Trophoblast cell (in vitro differentiated cells and primary cell): ENCODE measurements around the gene F10.
"Not testable (repeated sequence)": the region's sequence is repeated elsewhere in the genome, so short reads cannot be mapped to it uniquely, and the experiment has no call there.

Experiments used
- DNase-seq, 2 donors: peaks; one replicate each; pipeline ENCODE4 v3.0.0-alpha.2; 2016
- H2AFZ ChIP-seq: 2 replicates; pipeline ENCODE4 v1.6.1; 2013; ENCODE audit warnings: low read length, moderate library complexity, mild to moderate bottlenecking; ENCODE audit not compliant: insufficient read depth, poor library complexity
- H2AK5ac ChIP-seq: 2 replicates; pipeline ENCODE4 v1.6.1; 2013; ENCODE audit warnings: mild to moderate bottlenecking, low read length
- H2BK120ac ChIP-seq: 2 replicates; pipeline ENCODE4 v1.6.1; 2013; ENCODE audit warnings: low read length, mild to moderate bottlenecking, moderate library complexity; ENCODE audit not compliant: insufficient read depth, poor library complexity
- H2BK12ac ChIP-seq: 2 replicates; pipeline ENCODE4 v1.6.1; 2013; ENCODE audit warnings: mild to moderate bottlenecking, low read length, moderate library complexity
- H2BK5ac ChIP-seq: 2 replicates; pipeline ENCODE4 v1.6.1; 2013; ENCODE audit warnings: low read length, low read depth, moderate library complexity, mild to moderate bottlenecking; ENCODE audit not compliant: poor library complexity
- H3K14ac ChIP-seq: 2 replicates; pipeline ENCODE4 v1.6.1; 2013; ENCODE audit warnings: mild to moderate bottlenecking, low read length
- H3K18ac ChIP-seq: 2 replicates; pipeline ENCODE4 v1.6.1; 2013; ENCODE audit warnings: mild to moderate bottlenecking, low read length
- H3K23ac ChIP-seq: 2 replicates; pipeline ENCODE4 v1.6.1; 2013; ENCODE audit warnings: low read length
- H3K27ac ChIP-seq: 2 replicates; pipeline ENCODE4 v1.5.1; 2013; ENCODE audit warnings: low read depth, mild to moderate bottlenecking, inconsistent platforms, low read length, moderate library complexity
- H3K27me3 ChIP-seq: 2 replicates; pipeline ENCODE4 v1.6.1; 2013; ENCODE audit warnings: inconsistent platforms, mild to moderate bottlenecking, low read length, moderate library complexity; ENCODE audit not compliant: insufficient read depth
- H3K36me3 ChIP-seq, 2 experiments: 1 replicate in 1 of 2; 2 replicates in 1 of 2; pipeline ENCODE4 v1.6.1; 2013; ENCODE audit warnings: low read length in 2 of 2, mild to moderate bottlenecking in 2 of 2, moderate library complexity in 1 of 2; ENCODE audit not compliant: insufficient read depth in 2 of 2, control insufficient read depth in 1 of 2
- H3K4ac ChIP-seq: 2 replicates; pipeline ENCODE4 v1.6.1; 2013; ENCODE audit warnings: low read depth, mild to moderate bottlenecking, low read length, moderate library complexity
- H3K4me1 ChIP-seq, 2 experiments: 1 replicate in 1 of 2; 2 replicates in 1 of 2; pipeline ENCODE4 v1.6.1; 2013; ENCODE audit warnings: low read length in 2 of 2, mild to moderate bottlenecking in 2 of 2, moderate library complexity in 1 of 2; ENCODE audit not compliant: insufficient read depth in 2 of 2, control insufficient read depth in 1 of 2
- H3K4me2 ChIP-seq: 2 replicates; pipeline ENCODE4 v1.6.1; 2013; ENCODE audit warnings: inconsistent platforms, mild to moderate bottlenecking, low read length, moderate library complexity
- H3K4me3 ChIP-seq: 2 replicates; pipeline ENCODE4 v1.5.1; 2013; ENCODE audit warnings: mild to moderate bottlenecking, low read depth, low read length, inconsistent platforms
- H3K79me1 ChIP-seq: one replicate; pipeline ENCODE4 v1.6.1; 2013; ENCODE audit warnings: low read length
- H3K79me2 ChIP-seq: 2 replicates; pipeline ENCODE4 v1.6.1; 2013; ENCODE audit warnings: low read length, mild to moderate bottlenecking; ENCODE audit not compliant: control insufficient read depth, insufficient read depth, poor library complexity
- H3K9ac ChIP-seq: 2 replicates; pipeline ENCODE4 v1.6.1; 2013; ENCODE audit warnings: mild to moderate bottlenecking, low read length
- H3K9me3 ChIP-seq: 2 replicates; pipeline ENCODE4 v1.6.1; 2013; ENCODE audit warnings: low read depth, mild to moderate bottlenecking, control low read depth, inconsistent platforms, low read length; ENCODE audit not compliant: insufficient read depth
- H4K12ac ChIP-seq: 2 replicates; pipeline ENCODE4 v1.6.1; 2013; ENCODE audit warnings: low read depth, mild to moderate bottlenecking, low read length, moderate library complexity
- H4K8ac ChIP-seq: 2 replicates; pipeline ENCODE4 v1.6.1; 2013; ENCODE audit warnings: low read depth, mild to moderate bottlenecking, low read length, moderate library complexity
- H4K91ac ChIP-seq: one replicate; pipeline ENCODE4 v1.6.1; 2013; ENCODE audit warnings: low read depth, mild to moderate bottlenecking, low read length, moderate library complexity
- WGBS: extraction: QIAGEN DNeasy Blood & Tissue Kit; methylation state at CpG from one replicate; pipeline ENCODE4 v1.1.7; 2013; ENCODE audit warnings: missing lambda C conversion rate; ENCODE audit not compliant: insufficient read length, insufficient coverage; ENCODE audit errors: extremely low coverage; 5-methylcytosine and 5-hydroxymethylcytosine counted together

Gene F10

DNA sequence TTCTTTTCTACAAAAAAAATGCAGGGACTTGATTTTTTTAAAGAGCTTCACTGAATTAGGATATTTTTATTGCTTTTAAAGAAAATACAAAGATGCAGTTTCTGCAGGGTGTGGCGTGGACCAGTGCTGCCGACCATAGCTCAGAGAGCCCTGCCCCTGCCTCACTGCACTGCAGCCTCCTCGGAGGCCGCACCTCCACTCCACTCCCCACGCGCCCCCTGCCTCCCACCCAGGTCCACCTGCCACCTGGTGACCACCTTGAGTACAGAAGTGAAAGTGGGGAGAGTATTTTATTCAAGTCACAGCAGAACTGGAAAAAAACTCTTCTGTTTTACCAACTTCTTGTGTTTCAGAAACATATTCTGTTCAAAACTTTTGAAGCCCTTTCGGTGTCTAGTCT is 24.9 kb upstream of the F10 start:
- H3K79me1 ChIP-seq = no peaks in the 10 kb centered on the region
- H3K27me3 ChIP-seq = no peaks in the 10 kb centered on the region
- no peak overlapping the region for H3K14ac ChIP-seq
- no CpG with 5 or more reads among the region's 7 CpGs for WGBS
- no peak overlapping the region for H4K8ac ChIP-seq
- no peak overlapping the region for H3K4me3 ChIP-seq
- H2AK5ac ChIP-seq = no peak overlapping the region
- no peak overlapping the region for H2AFZ ChIP-seq
- no peak overlapping the region for H3K18ac ChIP-seq
- H3K4ac ChIP-seq = no peak overlapping the region
- H2BK120ac ChIP-seq = no peak overlapping the region
- H3K4me1 ChIP-seq = peaks cover 0 to 2% of the 10 kb centered on the region in 2 experiments
- DNase-seq = no peak
- peaks cover 2% of the 10 kb centered on the region for H3K9me3 ChIP-seq
- no peak overlapping the region for H2BK12ac ChIP-seq
- H3K9ac ChIP-seq = no peak overlapping the region
- H3K4me2 ChIP-seq = no peak overlapping the region
- no peak overlapping the region for H3K27ac ChIP-seq
- no peak overlapping the region for H3K23ac ChIP-seq
- no peak overlapping the region for H2BK5ac ChIP-seq
- H4K91ac ChIP-seq = no peak overlapping the region
- no peaks in the 10 kb centered on the region for H3K79me2 ChIP-seq
- H4K12ac ChIP-seq = no peak overlapping the region
- no peaks in the 10 kb centered on the region for H3K36me3 ChIP-seq

DNA sequence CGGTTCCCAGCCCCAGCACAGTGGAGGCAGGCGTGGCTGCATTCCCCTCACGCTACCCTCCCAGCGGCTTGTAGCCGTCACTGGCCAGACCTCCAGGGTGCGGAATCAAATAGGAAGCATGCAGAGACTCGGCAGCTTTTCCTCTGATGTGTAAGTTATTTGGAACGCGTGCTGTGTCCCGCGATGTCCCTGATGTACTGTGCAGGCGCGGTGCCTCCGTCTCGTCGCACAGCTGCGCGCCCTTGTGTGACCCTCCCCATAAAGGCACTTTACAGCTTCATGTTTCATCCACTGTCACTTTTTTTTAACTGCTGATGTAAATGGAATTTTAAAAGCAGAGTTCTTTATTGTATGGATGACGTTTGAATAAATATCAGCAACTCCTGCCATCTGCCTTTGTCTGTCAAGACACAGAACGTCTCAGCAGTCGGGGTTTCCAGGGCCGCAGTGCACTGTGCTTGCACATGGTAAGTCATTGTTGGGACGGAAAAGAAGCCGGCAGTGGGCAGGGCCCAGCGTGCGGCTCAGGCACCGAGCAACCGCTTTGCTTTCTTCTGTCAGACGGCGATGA is 24.4 kb upstream of the F10 start:
- WGBS = no CpG with 5 or more reads among the region's 30 CpGs
- H3K9me3 ChIP-seq = peaks cover 2% of the 10 kb centered on the region

DNA sequence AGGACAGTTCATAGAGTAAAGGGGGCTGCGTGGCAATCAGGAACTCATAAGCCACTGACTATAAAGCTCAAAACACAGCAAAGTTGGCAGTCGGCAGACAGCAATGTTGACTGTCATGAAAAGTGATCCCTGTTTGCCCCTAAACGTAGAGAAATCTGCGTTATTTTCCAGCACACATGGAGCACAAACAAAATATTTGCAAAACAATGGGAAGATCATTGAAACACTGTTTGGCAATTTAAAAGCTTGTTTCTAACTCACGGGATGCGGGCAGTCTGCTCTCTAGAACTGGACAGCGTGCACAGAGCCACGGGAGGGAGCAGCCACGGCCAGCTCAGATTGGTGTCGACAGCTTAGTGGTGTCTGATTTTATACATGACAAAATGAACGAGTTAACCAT is 23.5 kb upstream of the F10 start:
- H4K8ac ChIP-seq = no peak overlapping the region
- no peak overlapping the region for H3K18ac ChIP-seq
- peaks cover 0 to 2% of the 10 kb centered on the region in 2 experiments for H3K4me1 ChIP-seq
- no peak overlapping the region for H3K9ac ChIP-seq
- no peak overlapping the region for H2AK5ac ChIP-seq
- H3K27me3 ChIP-seq = no peaks in the 10 kb centered on the region
- H4K91ac ChIP-seq = no peak overlapping the region
- DNase-seq = peak in 1 of 2 donors; percentile 21
- H3K79me2 ChIP-seq = no peaks in the 10 kb centered on the region
- no peak overlapping the region for H3K23ac ChIP-seq
- no peak overlapping the region for H3K4me3 ChIP-seq
- H3K4me2 ChIP-seq = no peak overlapping the region
- H3K14ac ChIP-seq = no peak overlapping the region
- no peak overlapping the region for H3K27ac ChIP-seq
- H2BK120ac ChIP-seq = no peak overlapping the region
- no peak overlapping the region for H3K4ac ChIP-seq
- peaks cover 2% of the 10 kb centered on the region for H3K9me3 ChIP-seq
- H2BK5ac ChIP-seq = no peak overlapping the region
- H2BK12ac ChIP-seq = no peak overlapping the region
- no peaks in the 10 kb centered on the region for H3K79me1 ChIP-seq
- H2AFZ ChIP-seq = no peak overlapping the region
- no CpG with 5 or more reads among the region's 11 CpGs for WGBS
- no peak overlapping the region for H4K12ac ChIP-seq
- no peaks in the 10 kb centered on the region for H3K36me3 ChIP-seq

More for the DNA sequence above, 24.4 kb upstream of the F10 start:
- Histone ChIP-seq H4K12ac (no peak overlapping the region), H3K27ac (no peak overlapping the region), H4K91ac (no peak overlapping the region), H2BK12ac (no peak overlapping the region), H4K8ac (no peak overlapping the region), H3K9ac (no peak overlapping the region), H2AK5ac (no peak overlapping the region), H3K79me2 (no peaks in the 10 kb centered on the region), H3K14ac (no peak overlapping the region), H2BK5ac (no peak overlapping the region), H3K4me3 (no peak overlapping the region), H3K18ac (no peak overlapping the region), H2AFZ (no peak overlapping the region), H3K4me1 (peaks cover 0 to 2% of the 10 kb centered on the region in 2 experiments), H3K27me3 (no peaks in the 10 kb centered on the region), H3K79me1 (no peaks in the 10 kb centered on the region), H3K4me2 (no peak overlapping the region), H2BK120ac (no peak overlapping the region), H3K23ac (no peak overlapping the region), H3K4ac (no peak overlapping the region), H3K36me3 (no peaks in the 10 kb centered on the region)
- DNase-seq = peak; percentile 39 to 59

DNA sequence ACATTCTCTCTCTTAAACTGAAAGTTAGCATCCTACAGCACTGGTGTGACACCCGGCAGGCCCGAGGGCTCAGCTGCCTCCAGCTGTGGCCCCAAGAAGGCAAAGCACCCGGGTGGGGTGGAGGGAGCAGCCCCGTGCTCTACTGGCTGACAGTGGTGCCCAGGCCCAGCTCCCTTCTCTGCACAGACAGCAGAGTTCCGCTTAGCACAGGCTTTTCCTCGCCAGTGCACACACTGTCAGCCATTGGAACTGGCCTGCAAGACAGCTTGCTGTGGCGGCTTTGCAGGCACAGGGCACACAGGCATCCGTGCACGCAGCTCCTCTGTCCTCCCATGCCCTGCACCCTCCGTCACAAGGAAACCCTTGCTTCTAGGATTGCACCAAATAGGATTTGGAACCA is 20.3 kb upstream of the F10 start:
- H2BK12ac ChIP-seq, H3K14ac ChIP-seq, H3K79me1 ChIP-seq, H4K8ac ChIP-seq, H3K4me3 ChIP-seq, H2AFZ ChIP-seq, H3K27ac ChIP-seq, H3K18ac ChIP-seq, H4K91ac ChIP-seq, DNase-seq, H3K23ac ChIP-seq, H3K79me2 ChIP-seq, H3K9me3 ChIP-seq, H3K36me3 ChIP-seq, H2BK5ac ChIP-seq, H3K4ac ChIP-seq, H3K4me2 ChIP-seq, H3K4me1 ChIP-seq, H4K12ac ChIP-seq, H3K27me3 ChIP-seq, H2AK5ac ChIP-seq, H3K9ac ChIP-seq, H2BK120ac ChIP-seq: not testable (repeated sequence)
- WGBS = no CpG with 5 or more reads among the region's 10 CpGs
